Psoas muscle (tissue), 8 donors: Measurements from ENCODE around the gene UBAC2. TPM values are rescaled to one million over a fixed set of nuclear protein-coding genes. Genes with fewer than 3 reads are reported as not detected.

Experiments
- ATAC-seq, 4 donors: fragments of 200-7000 bp; cut with Tn5 transposase; one replicate each; pipeline ENCODE4 v1.9.1; 2020; ENCODE audit warnings: moderate library complexity in 3 of 4, mild to moderate bottlenecking in 2 of 4
- DNase-seq, 2 donors: peaks; one replicate each; pipeline ENCODE4 v3.0.0-alpha.2; 2020
- H3K27ac ChIP-seq: fragments of 200-600 bp; one replicate; pipeline ENCODE4 v1.8.0; 2022
- H3K27me3 ChIP-seq, 3 donors: fragments of 200-600 bp in 1 of 3; one replicate each; pipeline versions ENCODE4 v1.6.1 to v1.8.0; 2013 to 2022; ENCODE audit warnings: low read length in 2 of 3, mild to moderate bottlenecking in 2 of 3, moderate library complexity in 1 of 3; ENCODE audit not compliant: insufficient read depth in 3 of 3
- H3K36me3 ChIP-seq, 2 donors: fragments of 200-600 bp in 1 of 2; one replicate each; pipeline versions ENCODE4 v1.6.1 to v1.8.0; 2013 to 2022; ENCODE audit warnings: low read depth in 1 of 2, mild to moderate bottlenecking in 1 of 2, moderate library complexity in 1 of 2; ENCODE audit not compliant: insufficient read depth in 1 of 2
- H3K4me1 ChIP-seq: fragments of 200-600 bp; one replicate; pipeline ENCODE4 v1.8.0; 2022
- H3K4me3 ChIP-seq: fragments of 200-600 bp; one replicate; pipeline ENCODE4 v1.8.0; 2022; ENCODE audit warnings: mild to moderate bottlenecking
- H3K9me3 ChIP-seq: fragments of 200-600 bp; one replicate; pipeline ENCODE4 v1.8.0; 2022
- CTCF ChIP-seq: fragments of 200-600 bp; IDR thresholded peaks from one replicate; pipeline ENCODE4 v1.8.0; 2022; ENCODE audit warnings: antibody characterized with exemption
- WGBS, 3 donors: extraction: QIAGEN DNeasy Blood & Tissue Kit; methylation state at CpG; one replicate each; pipeline versions ENCODE4 v1.1.6 to v1.1.7; 2013; 5-methylcytosine and 5-hydroxymethylcytosine counted together
- intact Hi-C, 2 donors: fragments of 100-400 bp; cut with DNase I; formaldehyde crosslinking; loops; one replicate each; pipeline versions ENCODE4 v1.11.0 to v1.14.2; 2022
- polyA plus RNA-seq, 3 donors: library from polyadenylated mRNA; stranded (reverse); fragments of 200-250 nt; gene quantifications; one replicate each; pipeline ENCODE4 v1.2.3, GENCODE V29; 2013
- total RNA-seq, 4 donors: library from RNA; stranded (reverse); fragmentation: NEBNext Ultra II Directional in 2 of 4; extraction: Animal tissue kit (Norgen Biotek cat#: 25700) in 2 of 4; gene quantifications; one replicate each; pipeline versions ENCODE4 v1.2.1 to v1.2.4, GENCODE V29; 2021 to 2023
- donor health status: healthy with polysubstance abuse.
- donor health status: DM: no; HTN: no; CAD: no; lungs with moderate emphysema.
- donor health status: Bipolar disorder and iron deficiency.
- donor health status: healthy.
- donor health status: DM: yes; HTN: yes; CAD: no.
- donor health status: DM: no; HTN: no; CAD: no.
- donor health status: DM: no; HTN: no; CAD: no.
- donor health status: DM: yes; HTN: yes; CAD: no.

Gene UBAC2
- total and polyA plus RNA-seq, 7 donors: 54.1 to 97.1 (median 71.7) TPM

GRCh38 chr13:99203601-99204579 is 3.2 kb downstream of the UBAC2 start:
- peaks cover 26% of the 10 kb centered on the region for H3K4me1 ChIP-seq
- peak overlapping the region; percentile 12 for H3K27ac ChIP-seq
- H3K4me3 ChIP-seq: no peak overlapping the region
- intact Hi-C loops: loop anchor here in 1 of 2 donors (5.0 kb wide), 1 partner anchor 112 kb away; no protein-coding TSS in a partner anchor
- DNase-seq (no peak), ATAC-seq (no peak)
- H3K9me3 ChIP-seq: no peaks in the 10 kb centered on the region
- no peaks in the 10 kb centered on the region for H3K27me3 ChIP-seq
- no peak for TF ChIP-seq CTCF
- H3K36me3 ChIP-seq: peaks cover 0 to 9% of the 10 kb centered on the region in 2 donors
- WGBS, 3 donors: 68 to 78% (median 73%) methylated on average over 9 of the region's 9 CpGs

DNA sequence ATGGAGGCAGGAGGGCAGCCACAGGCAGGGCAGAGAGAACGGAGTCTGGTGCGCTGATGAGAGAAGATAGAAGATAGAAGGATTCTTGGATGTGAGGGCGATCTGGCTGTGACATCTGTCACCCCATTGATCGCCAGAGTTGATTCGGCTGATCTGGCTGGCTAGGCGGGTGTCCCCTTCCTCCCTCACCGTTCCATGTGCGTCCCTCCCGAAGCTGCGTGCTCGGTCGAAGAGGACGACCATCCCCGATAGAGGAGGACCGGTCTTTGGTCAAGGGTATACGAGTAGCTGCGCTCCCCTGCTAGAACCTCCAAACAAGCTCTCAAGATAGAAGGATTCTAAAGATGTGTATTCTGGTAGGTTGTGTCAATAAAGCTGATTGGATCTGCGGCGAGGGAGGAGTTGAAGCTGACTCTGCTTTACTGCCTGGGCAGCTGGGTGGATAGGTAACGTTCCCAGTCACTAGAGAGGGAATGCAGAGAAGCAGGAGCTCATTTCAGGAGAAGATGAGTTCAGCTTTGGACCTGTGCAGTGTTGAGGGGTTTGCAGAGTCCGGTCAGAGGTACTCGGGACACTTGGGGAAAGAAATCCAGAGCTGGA is 5.1 kb downstream of the UBAC2 start:
- Histone ChIP-seq H3K27me3 (no peaks in the 10 kb centered on the region), H3K4me1 (peaks cover 26% of the 10 kb centered on the region), H3K36me3 (peaks cover 0 to 9% of the 10 kb centered on the region in 2 donors), H3K9me3 (no peaks in the 10 kb centered on the region), H3K27ac (no peak overlapping the region), H3K4me3 (no peak overlapping the region)
- intact Hi-C loops: loop anchor here in 1 of 2 donors (5.0 kb wide), 1 partner anchor 42 kb away; no protein-coding TSS in a partner anchor
- WGBS, 3 donors: 88 to 95% (median 93%) methylated on average over 22 of the region's 22 CpGs
- no peak for ATAC-seq
- TF ChIP-seq CTCF: no peak
- no peak for DNase-seq

DNA sequence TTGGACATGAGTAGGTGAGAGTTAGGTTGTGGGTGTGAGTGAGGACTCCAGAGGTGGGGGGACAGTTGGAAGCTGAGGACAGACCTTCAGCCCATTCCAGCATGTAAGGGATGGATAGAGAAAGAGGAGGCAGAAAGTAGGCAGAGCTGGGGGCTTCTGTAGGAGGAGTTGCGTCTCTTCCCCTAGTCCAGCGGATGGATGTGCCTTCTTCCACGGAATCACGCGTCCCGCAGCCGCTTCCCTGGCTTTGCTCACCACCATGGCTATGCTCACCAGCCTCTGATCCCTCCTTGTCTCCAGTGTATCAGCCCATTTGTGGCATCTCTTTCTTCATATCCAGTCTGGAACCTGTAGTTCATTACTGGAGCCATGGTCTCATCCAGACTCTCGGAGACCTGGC is 5.6 kb downstream of the UBAC2 start:
- 92 to 95% (median 93%) methylated on average over 8 of the region's 8 CpGs for WGBS, 3 donors
- H3K36me3 ChIP-seq: peaks cover 0 to 9% of the 10 kb centered on the region in 2 donors
- no peak for TF ChIP-seq CTCF
- H3K4me1 ChIP-seq: peaks cover 26% of the 10 kb centered on the region
- H3K27me3 ChIP-seq: no peaks in the 10 kb centered on the region
- no peak for DNase-seq
- H3K9me3 ChIP-seq: no peaks in the 10 kb centered on the region
- no peak for ATAC-seq
- intact Hi-C loops: loop anchor here in 1 of 2 donors (5.0 kb wide), 1 partner anchor 41 kb away; no protein-coding TSS in a partner anchor
- no peak overlapping the region for H3K4me3 ChIP-seq
- H3K27ac ChIP-seq: no peak overlapping the region

DNA sequence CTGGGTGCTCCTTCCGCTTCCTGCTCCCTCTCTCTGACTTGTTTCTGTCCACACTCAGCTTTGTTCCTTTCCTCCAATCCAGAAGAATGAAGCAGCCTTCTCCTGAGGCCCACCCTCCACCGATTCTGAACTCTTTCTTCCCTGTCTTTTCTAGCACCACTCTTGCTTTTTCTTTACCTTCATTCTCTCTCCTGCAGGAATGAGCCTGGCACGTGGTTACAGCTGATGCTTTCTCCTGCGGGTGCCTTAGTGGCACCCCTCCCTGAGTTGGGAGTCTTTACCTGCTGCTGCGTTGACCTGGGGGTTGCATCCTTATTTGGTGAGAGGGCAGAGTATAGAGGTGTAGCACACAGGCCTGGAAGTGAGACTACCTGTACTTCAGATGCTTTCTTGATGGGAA is 6.2 kb downstream of the UBAC2 start:
- Histone ChIP-seq H3K4me3 (no peak overlapping the region), H3K27ac (no peak overlapping the region), H3K36me3 (peaks cover 0 to 9% of the 10 kb centered on the region in 2 donors), H3K9me3 (no peaks in the 10 kb centered on the region), H3K27me3 (no peaks in the 10 kb centered on the region), H3K4me1 (peaks cover 26% of the 10 kb centered on the region)
- WGBS, 3 donors: 93 to 96% (median 93%) methylated on average over 5 of the region's 5 CpGs
- DNase-seq (no peak), ATAC-seq (no peak)
- intact Hi-C loops: loop anchor here in 1 of 2 donors (5.0 kb wide), 1 partner anchor 40 kb away; no protein-coding TSS in a partner anchor
- TF ChIP-seq CTCF: no peak
